Activated T-cell treated with anti-CD3 and anti-CD28 coated beads, Interleukin-2, amount 50 U/mL, for 24 hours (primary cell): Measurements from ENCODE around the gene BARX2.

Experiments used
- DNase-seq: peaks from one replicate; pipeline ENCODE4 v3.0.0-alpha.2; 2020
- H3K27ac Mint-ChIP-seq: 2 replicates; pipeline ENCODE4 v1.8.0; 2020; ENCODE audit warnings: mild to moderate bottlenecking, mixed read lengths
- H3K27me3 Mint-ChIP-seq: 2 replicates; pipeline ENCODE4 v1.8.0; 2020; ENCODE audit warnings: mixed read lengths
- H3K36me3 Mint-ChIP-seq: 2 replicates; pipeline ENCODE4 v1.8.0; 2020; ENCODE audit warnings: low read depth, mixed read lengths
- H3K4me1 Mint-ChIP-seq: 2 replicates; pipeline ENCODE4 v1.8.0; 2020; ENCODE audit warnings: low read depth, mixed read lengths
- H3K4me3 Mint-ChIP-seq: 2 replicates; pipeline ENCODE4 v1.8.0; 2020; ENCODE audit warnings: mild to moderate bottlenecking, moderate library complexity, mixed read lengths
- H3K9me3 Mint-ChIP-seq: 2 replicates; pipeline ENCODE4 v1.8.0; 2020; ENCODE audit warnings: mixed read lengths

BARX2 gene

DNA sequence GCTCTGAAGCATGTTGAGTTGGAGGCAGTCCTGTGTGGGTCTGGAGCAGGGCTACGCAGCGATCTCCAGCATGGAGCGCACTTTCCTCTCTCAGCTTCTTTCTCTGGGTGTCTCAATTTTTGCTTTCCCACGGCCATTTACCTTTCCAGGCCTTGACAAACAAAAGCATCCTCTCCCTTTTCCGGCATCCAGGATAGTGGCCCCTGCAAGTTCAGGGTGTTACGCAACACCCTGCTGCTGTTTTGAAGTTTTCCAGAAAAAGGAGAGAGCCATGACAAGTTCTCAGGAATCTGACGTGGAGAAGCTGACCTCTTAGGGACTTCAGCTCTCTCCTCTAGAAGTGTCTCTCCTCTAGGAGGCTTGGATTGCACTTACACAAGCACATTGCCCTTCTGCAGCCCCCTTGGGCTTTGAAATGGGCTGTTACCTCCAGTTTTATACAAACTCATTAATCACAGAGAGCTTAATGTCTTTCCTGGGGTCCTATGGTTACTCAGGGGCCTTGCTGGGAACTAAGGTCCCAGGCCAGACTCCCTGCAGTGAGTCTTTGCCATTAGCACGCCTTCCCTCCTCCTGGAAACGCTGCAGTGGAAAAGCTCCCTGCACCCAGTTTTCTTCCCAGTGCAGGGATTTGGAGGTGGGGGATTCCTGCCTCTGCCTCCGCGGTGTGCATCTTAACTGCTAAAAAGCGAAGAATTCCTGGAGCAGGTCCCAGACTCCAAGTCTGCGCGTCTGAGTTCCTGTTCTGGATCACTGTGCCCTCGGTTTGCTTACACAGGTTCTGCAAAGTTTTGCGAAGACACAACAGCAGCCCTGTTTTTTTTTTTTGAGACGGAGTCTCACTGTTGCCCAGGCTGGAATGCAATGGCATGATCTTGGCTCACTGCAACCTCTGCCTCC lies 80.4 kb downstream of the BARX2 start:
- H3K27me3 Mint-ChIP-seq = peaks cover 14% of the 10 kb centered on the region
- no peaks in the 10 kb centered on the region for H3K4me1 Mint-ChIP-seq
- H3K9me3 Mint-ChIP-seq = no peaks in the 10 kb centered on the region
- no peaks in the 10 kb centered on the region for H3K36me3 Mint-ChIP-seq
- H3K4me3 Mint-ChIP-seq = no peak overlapping the region
- no peak for DNase-seq
- no peak overlapping the region for H3K27ac Mint-ChIP-seq

DNA sequence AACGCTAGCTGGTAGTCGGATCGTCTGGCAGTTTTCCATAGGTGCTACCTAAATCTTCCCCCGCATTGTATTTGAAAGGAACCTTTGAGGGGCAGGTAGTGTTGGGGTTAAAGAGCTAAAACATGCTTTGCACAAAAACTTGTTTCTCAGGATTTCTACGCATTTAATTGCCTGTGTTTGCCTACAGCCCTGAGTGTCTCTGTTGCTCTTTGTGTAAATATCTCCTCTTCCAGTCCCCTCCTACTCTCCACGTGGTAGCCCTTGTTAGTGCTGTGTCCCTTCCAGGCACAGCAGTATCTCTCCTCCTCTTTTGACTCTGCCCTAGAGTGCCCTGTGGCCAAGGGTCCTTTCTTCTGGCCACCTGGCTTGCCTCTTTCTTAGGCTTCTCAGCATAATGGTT lies 81.7 kb downstream of the BARX2 start:
- H3K4me1 Mint-ChIP-seq = no peaks in the 10 kb centered on the region
- no peak for DNase-seq
- H3K27ac Mint-ChIP-seq = no peak overlapping the region
- H3K36me3 Mint-ChIP-seq = no peaks in the 10 kb centered on the region
- H3K9me3 Mint-ChIP-seq = no peaks in the 10 kb centered on the region
- H3K4me3 Mint-ChIP-seq = no peak overlapping the region
- H3K27me3 Mint-ChIP-seq = peaks cover 14% of the 10 kb centered on the region

DNA sequence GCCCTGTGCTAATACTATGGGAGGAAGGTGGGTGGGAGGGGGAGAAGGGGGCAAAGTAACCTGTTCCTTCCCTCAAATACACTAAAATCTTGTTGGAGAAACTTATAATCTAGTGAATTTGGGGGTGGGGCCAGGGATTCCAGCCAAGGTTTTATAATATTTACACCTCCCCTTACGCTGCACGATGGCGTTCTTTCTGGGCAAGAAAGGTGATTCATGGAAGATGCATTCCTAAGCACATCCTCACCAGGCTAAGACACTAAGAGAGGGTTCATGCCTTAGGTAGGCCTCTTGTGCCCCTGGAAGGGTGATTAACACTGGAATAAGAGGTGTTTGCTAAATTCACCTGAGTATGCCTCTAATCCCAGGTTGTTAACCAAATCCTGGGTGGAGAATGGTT lies 82.6 kb downstream of the BARX2 start:
- Mint-ChIP-seq H3K27ac (no peak overlapping the region), H3K4me3 (no peak overlapping the region), H3K27me3 (peaks cover 18% of the 10 kb centered on the region), H3K9me3 (peaks cover 2% of the 10 kb centered on the region), H3K4me1 (no peaks in the 10 kb centered on the region), H3K36me3 (no peaks in the 10 kb centered on the region)
- DNase-seq = no peak

DNA sequence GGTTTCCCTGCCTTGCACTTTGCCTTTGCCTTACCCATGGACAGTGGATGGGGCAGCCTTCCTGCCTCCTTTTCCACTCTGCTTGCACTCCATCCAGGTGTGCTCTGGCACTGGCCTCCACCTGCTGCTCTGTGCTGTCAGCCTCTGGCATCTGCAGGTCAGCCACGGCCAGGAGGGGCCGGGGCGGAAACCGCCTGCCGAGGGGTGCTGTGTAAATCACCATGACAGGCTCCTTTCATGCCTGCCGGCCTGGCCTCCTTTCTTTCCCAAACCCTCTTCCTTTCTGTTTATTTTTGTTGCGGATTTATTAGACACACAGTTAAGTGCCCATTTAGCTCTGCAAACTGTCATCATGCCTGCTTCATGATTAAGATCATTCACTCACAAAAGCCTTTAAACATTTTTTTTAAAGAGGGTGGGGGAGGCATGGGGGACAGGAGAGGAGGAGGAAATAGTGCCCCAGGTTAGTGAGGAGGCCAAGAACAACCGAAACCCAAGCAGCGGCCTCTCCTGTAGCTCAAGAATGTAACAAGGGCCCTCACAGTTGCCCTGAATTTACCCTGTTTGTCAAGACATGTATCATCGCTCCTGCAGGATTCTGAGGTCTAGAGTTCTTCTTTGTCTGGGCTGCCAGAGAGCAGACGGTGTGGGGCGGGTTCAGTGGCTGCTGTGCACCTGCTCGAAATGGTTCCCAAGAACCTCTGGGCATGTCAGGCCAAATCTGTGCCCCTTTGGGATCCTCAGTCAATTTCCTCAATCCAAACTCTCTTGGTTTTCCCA lies 83.3 kb downstream of the BARX2 start:
- H3K27me3 Mint-ChIP-seq = peaks cover 24% of the 10 kb centered on the region
- H3K4me3 Mint-ChIP-seq = no peak overlapping the region

DNA sequence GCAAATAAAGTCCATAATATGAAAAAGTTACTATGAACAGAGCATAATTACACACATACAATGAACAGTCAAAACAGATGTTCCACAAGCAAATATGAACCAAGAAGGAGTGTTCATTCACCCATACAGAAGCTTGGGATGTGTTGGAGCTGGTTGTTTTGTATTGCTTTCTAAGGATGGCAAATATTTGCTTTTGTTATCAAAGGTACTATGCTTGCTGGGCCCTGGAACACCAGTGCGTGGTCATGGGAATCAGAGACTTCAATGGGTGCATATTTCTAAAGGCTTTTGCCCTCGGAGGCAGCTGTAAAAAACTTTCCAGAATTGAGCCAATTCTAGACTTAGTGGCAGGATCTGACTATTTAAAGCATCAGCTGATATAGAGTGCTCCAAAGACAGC lies 85.1 kb downstream of the BARX2 start:
- Mint-ChIP-seq H3K4me1 (no peaks in the 10 kb centered on the region), H3K9me3 (peaks cover 5% of the 10 kb centered on the region), H3K27ac (no peak overlapping the region), H3K36me3 (no peaks in the 10 kb centered on the region), H3K4me3 (no peak overlapping the region), H3K27me3 (peaks cover 25% of the 10 kb centered on the region)
- no peak for DNase-seq

More for the DNA sequence above, 83.3 kb downstream of the BARX2 start:
- Mint-ChIP-seq H3K4me1 (no peaks in the 10 kb centered on the region), H3K36me3 (no peaks in the 10 kb centered on the region), H3K27ac (no peak overlapping the region), H3K9me3 (peaks cover 5% of the 10 kb centered on the region)
- DNase-seq = no peak

DNA sequence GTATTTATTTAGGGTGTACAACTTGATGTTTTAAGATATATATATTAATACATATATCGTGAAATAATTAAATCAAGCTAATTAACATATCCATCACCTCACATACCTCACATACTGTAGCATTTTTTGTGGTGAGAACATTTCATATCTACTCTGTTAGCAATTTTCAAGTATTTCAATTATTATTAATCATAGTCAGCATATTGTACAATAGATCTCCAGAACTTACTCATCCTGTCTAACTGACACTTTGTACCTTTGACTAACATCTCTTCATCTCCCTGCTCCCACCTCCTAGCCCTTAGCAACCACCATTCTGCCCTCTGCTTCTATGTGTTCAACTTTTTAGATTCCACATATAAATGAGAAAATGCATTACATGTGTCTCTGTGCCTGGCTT lies 108.4 kb downstream of the BARX2 start:
- Mint-ChIP-seq H3K9me3 (peaks cover 5% of the 10 kb centered on the region), H3K4me3 (no peak overlapping the region), H3K4me1 (no peaks in the 10 kb centered on the region), H3K27me3 (peaks cover 21% of the 10 kb centered on the region), H3K27ac (no peak overlapping the region), H3K36me3 (no peaks in the 10 kb centered on the region)
- DNase-seq = no peak

DNA sequence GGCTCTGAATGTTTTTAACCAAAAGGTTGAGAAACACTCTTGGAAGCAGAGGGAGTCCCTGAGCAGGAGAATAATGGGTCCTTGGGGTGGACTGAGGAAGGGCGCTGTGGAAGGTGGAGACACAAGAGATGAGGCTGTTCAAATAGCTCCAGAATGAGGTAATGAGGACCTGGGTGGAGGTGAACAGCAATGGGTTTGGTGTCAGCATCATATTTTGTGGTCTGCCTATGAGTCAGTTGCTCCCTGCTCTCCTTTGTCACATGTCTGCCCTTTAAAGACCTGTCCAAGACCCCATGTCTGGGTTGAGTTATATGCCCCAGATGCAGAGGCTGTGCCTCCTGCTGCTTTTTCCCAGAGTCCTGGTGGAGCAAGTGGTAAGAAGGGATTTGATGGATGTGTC lies 113.6 kb downstream of the BARX2 start:
- Mint-ChIP-seq H3K9me3 (peaks cover 5% of the 10 kb centered on the region), H3K36me3 (no peaks in the 10 kb centered on the region), H3K27me3 (peaks cover 33% of the 10 kb centered on the region), H3K4me3 (no peak overlapping the region), H3K27ac (no peak overlapping the region), H3K4me1 (no peaks in the 10 kb centered on the region)
- DNase-seq = no peak

DNA sequence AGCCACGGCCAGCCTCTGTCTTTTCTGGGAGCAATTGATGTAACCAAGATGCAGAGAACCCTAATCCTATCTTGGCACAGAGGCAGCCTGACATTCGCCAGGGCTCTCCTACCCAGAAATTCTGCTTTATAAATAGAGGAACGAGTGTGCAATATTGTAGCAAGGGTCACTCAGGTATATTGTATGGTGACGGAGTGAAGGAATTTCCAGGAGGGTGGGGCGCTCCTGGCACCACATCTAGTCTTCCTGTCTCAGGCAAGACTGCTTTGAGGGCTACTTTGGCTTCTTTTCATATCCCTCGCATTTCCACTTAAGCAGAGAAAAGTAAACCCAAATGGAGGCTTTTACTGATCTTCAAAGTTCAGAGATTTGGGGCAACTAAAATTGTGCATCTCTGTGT lies 114.4 kb downstream of the BARX2 start:
- no peaks in the 10 kb centered on the region for H3K4me1 Mint-ChIP-seq
- H3K27me3 Mint-ChIP-seq = peaks cover 33% of the 10 kb centered on the region
- H3K27ac Mint-ChIP-seq = no peak overlapping the region
- no peak for DNase-seq
- no peaks in the 10 kb centered on the region for H3K36me3 Mint-ChIP-seq
- H3K4me3 Mint-ChIP-seq = no peak overlapping the region
- H3K9me3 Mint-ChIP-seq = peaks cover 5% of the 10 kb centered on the region

DNA sequence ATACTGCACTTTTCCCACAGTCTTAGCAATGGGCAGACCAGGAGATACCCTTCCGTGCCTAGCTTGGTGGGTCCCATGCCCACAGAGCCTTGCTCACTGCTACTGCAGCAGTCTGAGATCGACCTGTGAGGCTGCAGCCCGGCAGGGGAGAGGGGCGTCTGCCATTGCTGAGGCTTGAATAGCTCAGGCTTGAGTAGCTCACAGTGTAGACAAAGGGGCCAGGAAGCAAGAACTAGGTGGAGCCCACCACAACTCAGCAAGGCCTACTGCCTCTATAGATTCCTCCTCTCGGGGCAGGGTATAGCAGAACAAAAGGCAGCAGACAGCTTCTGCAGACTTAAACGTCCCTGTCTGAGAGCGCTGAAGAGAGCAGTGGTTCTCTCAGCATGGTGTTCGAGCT lies 118.1 kb downstream of the BARX2 start:
- Mint-ChIP-seq H3K4me3 (no peak overlapping the region), H3K9me3 (peaks cover 1% of the 10 kb centered on the region), H3K4me1 (no peaks in the 10 kb centered on the region), H3K27me3 (peaks cover 24% of the 10 kb centered on the region), H3K27ac (no peak overlapping the region), H3K36me3 (no peaks in the 10 kb centered on the region)
- no peak for DNase-seq
